Measurements from ENCODE around the gene EFNA5. TPM values are rescaled to one million over a fixed set of nuclear protein-coding genes. Genes with fewer than 3 reads are reported as not detected.

The EFNA5 gene
- polyA plus RNA-seq, 1 of the 3 experiments (the other 2 are of a cell fraction): 0.81 TPM

DNA sequence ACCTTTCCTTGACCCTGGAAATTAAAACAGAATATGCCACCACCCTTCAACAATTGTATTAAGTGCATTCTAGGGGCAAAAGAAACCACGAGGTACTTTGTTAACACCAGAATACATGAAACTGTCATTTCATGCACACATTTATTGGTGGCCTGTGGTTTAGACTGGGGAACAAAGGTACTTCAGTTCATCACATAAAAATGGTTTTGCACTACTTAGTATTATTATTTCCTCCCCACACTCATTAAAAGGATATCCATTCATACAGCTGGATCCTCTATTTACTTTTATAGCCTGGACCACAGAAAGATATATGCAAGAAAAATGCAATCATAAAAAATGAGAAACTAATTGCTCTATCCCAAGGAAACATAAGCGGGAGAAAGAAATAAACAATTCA lies 230.9 kb downstream of the EFNA5 start:
- Histone ChIP-seq H3K9ac (no peak overlapping the region), H3K27ac (ENCODE audit: low read depth in 2 of 2, low read length in 1 of 2) (no peak overlapping the region), H3K4me2 (no peak overlapping the region), H3K9me2 (no peaks in the 10 kb centered on the region), H3K36me3 (replicated peaks in 1 of 2; ENCODE audit: control insufficient read depth in 1 of 2, insufficient read depth in 2 of 2, low read length in 1 of 2) (no peaks in the 10 kb centered on the region), H3K27me3 (ENCODE audit: insufficient read depth) (no peaks in the 10 kb centered on the region), H3K4me3 (ENCODE audit: low read depth in 2 of 2, low read length in 1 of 2) (no peak overlapping the region), H2AFZ (ENCODE audit: low read depth) (no peak overlapping the region), H3F3A (replicated peaks; ENCODE audit: insufficient read depth) (no peaks in the 10 kb centered on the region), H3K79me2 (ENCODE audit: insufficient read depth) (no peaks in the 10 kb centered on the region), H3K4me1 (ENCODE audit: control insufficient read depth in 1 of 2, insufficient read depth in 2 of 2, low read depth in 1 of 2, low read length in 1 of 2) (peaks cover 0 to 20% of the 10 kb centered on the region in 2 experiments; a peak in 3 of 4 replicates), H3K9me3 (no peaks in the 10 kb centered on the region), H4K20me1 (ENCODE audit: insufficient read depth) (no peaks in the 10 kb centered on the region)
- no peak for DNase-seq
- TF ChIP-seq MXI1 (IDR thresholded peaks at IDR 0.05; ENCODE audit: low read depth, low read length) (no peak), PBX3 (IDR thresholded peaks at IDR 0.05) (no peak), TCF12 (IDR thresholded peaks at IDR 0.05) (no peak), MEF2A (IDR thresholded peaks at IDR 0.05; ENCODE audit: borderline replicate concordance, low read depth) (no peak), YY1 (IDR thresholded peaks at IDR 0.05; ENCODE audit: low read depth) (no peak), JUND (IDR thresholded peaks at IDR 0.05) (no peak), EP300 (IDR thresholded peaks at IDR 0.05; ENCODE audit: borderline replicate concordance in 1 of 2, low read depth in 1 of 2, low read length in 1 of 2) (no peak), TAF1 (IDR thresholded peaks at IDR 0.05; ENCODE audit: borderline replicate concordance, low read depth, low read length) (no peak), GABPA (IDR thresholded peaks at IDR 0.05; ENCODE audit: low read depth) (no peak), EZH2phosphoT487 (IDR thresholded peaks at IDR 0.05; ENCODE audit: borderline replicate concordance, low read depth) (no peak), NFIC (IDR thresholded peaks at IDR 0.05; ENCODE audit: borderline replicate concordance) (no peak), RFX5 (IDR thresholded peaks at IDR 0.05; ENCODE audit: low read length) (no peak), FOXM1 (IDR thresholded peaks at IDR 0.05; ENCODE audit: low read depth) (no peak)
- TF ChIP-seq, protein P1, sequence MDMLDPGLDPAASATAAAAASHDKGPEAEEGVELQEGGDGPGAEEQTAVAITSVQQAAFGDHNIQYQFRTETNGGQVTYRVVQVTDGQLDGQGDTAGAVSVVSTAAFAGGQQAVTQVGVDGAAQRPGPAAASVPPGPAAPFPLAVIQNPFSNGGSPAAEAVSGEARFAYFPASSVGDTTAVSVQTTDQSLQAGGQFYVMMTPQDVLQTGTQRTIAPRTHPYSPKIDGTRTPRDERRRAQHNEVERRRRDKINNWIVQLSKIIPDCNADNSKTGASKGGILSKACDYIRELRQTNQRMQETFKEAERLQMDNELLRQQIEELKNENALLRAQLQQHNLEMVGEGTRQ (IDR thresholded peaks at IDR 0.05; ENCODE audit: borderline replicate concordance, low read depth, low read length): no peak
- TF ChIP-seq, protein P2, sequence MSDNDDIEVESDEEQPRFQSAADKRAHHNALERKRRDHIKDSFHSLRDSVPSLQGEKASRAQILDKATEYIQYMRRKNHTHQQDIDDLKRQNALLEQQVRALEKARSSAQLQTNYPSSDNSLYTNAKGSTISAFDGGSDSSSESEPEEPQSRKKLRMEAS (IDR thresholded peaks at IDR 0.05; ENCODE audit: low read depth): no peak
- TF ChIP-seq, protein P3, sequence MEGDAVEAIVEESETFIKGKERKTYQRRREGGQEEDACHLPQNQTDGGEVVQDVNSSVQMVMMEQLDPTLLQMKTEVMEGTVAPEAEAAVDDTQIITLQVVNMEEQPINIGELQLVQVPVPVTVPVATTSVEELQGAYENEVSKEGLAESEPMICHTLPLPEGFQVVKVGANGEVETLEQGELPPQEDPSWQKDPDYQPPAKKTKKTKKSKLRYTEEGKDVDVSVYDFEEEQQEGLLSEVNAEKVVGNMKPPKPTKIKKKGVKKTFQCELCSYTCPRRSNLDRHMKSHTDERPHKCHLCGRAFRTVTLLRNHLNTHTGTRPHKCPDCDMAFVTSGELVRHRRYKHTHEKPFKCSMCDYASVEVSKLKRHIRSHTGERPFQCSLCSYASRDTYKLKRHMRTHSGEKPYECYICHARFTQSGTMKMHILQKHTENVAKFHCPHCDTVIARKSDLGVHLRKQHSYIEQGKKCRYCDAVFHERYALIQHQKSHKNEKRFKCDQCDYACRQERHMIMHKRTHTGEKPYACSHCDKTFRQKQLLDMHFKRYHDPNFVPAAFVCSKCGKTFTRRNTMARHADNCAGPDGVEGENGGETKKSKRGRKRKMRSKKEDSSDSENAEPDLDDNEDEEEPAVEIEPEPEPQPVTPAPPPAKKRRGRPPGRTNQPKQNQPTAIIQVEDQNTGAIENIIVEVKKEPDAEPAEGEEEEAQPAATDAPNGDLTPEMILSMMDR (IDR thresholded peaks at IDR 0.05): no peak
- WGBS (ENCODE audit: low lambda C conversion rate): 97% methylated on average over 2 of the region's 2 CpGs
- ChIA-PET CTCF (no interaction called here), POLR2A (no interaction called here)

Data from SK-N-SH (cell line).